ENCODE measurements around the gene UQCC2. TPM values are rescaled to one million over a fixed set of nuclear protein-coding genes. Genes with fewer than 3 reads are reported as not detected.

UQCC2 gene
- total and polyA plus RNA-seq, 2 of the 8 experiments (the other 6 are each of a cell fraction or from before 2014, with no cell fraction given), result 52.1 to 104 TPM

DNA sequence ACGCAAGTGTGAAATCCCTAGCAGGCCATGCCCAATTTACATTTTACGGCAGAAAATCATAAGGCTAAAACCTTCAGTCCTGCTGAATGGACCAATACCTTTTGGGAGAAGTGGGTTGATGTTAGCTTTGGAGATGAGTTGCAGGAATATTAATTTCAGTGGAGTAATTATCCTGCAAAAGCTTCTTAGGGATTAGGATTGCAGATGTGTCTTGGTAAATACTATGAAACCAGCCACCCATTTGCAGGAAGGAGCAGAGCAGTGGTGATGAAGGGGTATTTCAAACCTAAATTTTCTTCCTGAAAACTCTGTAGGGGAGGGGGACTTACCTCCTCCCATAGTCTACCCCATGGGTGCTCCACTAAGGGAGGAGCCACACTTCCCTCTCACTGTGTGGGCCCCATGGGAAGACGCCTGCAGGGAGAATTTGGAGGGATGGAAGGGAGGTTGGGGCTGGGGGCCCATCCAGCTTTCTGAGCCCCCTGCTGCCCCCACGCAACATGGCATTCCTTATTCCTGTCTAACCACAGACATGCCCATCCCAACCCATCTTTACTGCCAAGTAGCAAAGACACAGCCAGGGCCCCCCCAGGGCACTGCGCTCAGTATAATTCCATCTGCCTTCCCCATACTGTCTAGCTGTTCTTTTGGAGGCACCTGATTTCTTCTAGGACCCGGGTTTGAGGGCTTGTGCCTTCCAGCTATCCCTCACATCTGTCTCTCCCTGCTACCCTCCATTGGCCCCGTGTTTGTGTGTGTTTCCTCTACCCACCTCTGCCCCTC lies 14.6 kb upstream of the UQCC2 start:
- no peak overlapping the region for H3K56ac ChIP-seq (replicated peaks; ENCODE audit: insufficient read length, low read depth, low read length)
- no peaks in the 10 kb centered on the region; a peak in 1 of 4 replicates for H3K9me3 ChIP-seq (ENCODE audit: insufficient read depth in 2 of 2, low read depth in 1 of 2, low read length in 1 of 2)
- POLR2A ChIA-PET (ENCODE audit: partially characterized antibody), result interaction anchor here (0.6 to 1.3 kb wide), 2 partner anchors 15 to 112 kb away, joined by 4 to 8 read pairs; partner anchors contain the start of gene UQCC2
- H3K27ac ChIP-seq (ENCODE audit: low read depth, low read length), result no peak overlapping the region
- H2AK5ac ChIP-seq (ENCODE audit: low read depth, low read length), result no peak overlapping the region
- CTCF ChIA-PET (ENCODE audit: partially characterized antibody), result interaction anchor here (0.7 to 1.6 kb wide), 11 partner anchors 9 to 341 kb away, joined by 3 to 4 read pairs (median 3); partner anchors contain the start of gene IP6K3
- H4K8ac ChIP-seq (ENCODE audit: extremely low read depth, insufficient read depth, low read length), result no peak overlapping the region; the same call in 1 of the 2 replicates
- FAIRE-seq, result no peak
- no peak overlapping the region for H2AFZ ChIP-seq (ENCODE audit: low read length)
- 90% methylated on average over 7 of the region's 7 CpGs; no CpG with 5 or more reads in 1 of the 2 experiments for WGBS, 2 experiments (ENCODE audit: extremely low coverage in 1 of 2, insufficient coverage in 1 of 2, insufficient read length in 1 of 2, insufficient replicate concordance in 2 of 2, low coverage in 1 of 2, low lambda C conversion rate in 2 of 2, missing lambda C conversion rate in 1 of 2)
- H3K18ac ChIP-seq (ENCODE audit: extremely low read depth, low read length), result no peak overlapping the region; the same call in 1 of the 2 replicates
- H2BK12ac ChIP-seq (ENCODE audit: low read depth, low read length), result 0 out of 2 replicates have a peak overlapping the region, but pooled peaks have one; percentile 39
- H4K20me1 ChIP-seq (replicated peaks in 1 of 2; ENCODE audit: control insufficient read depth in 1 of 2, insufficient read depth in 2 of 2, low read length in 2 of 2), result no peaks in the 10 kb centered on the region
- H2BK15ac ChIP-seq (ENCODE audit: low read length), result 0 out of 2 replicates have a peak overlapping the region, but pooled peaks have one; percentile 29
- no peak overlapping the region for H3K14ac ChIP-seq (ENCODE audit: insufficient read length)
- H2BK5ac ChIP-seq (ENCODE audit: low read depth, low read length), result no peak overlapping the region
- H3K36me3 ChIP-seq (ENCODE audit: control insufficient read depth in 2 of 4, insufficient read depth in 4 of 4, low read length in 3 of 4), result no peaks in the 10 kb centered on the region
- H3K23me2 ChIP-seq (ENCODE audit: low read depth, low read length), result no peaks in the 10 kb centered on the region
- H3K4ac ChIP-seq (replicated peaks; ENCODE audit: insufficient read length, low read depth, low read length), result no peak overlapping the region
- peaks cover 0 to 6% (median 0%) of the 10 kb centered on the region in 4 experiments; a peak in 3 of 7 replicates for H3K27me3 ChIP-seq (replicated peaks in 1 of 4; ENCODE audit: control insufficient read depth in 3 of 4, extremely low read depth in 1 of 4, insufficient read depth in 3 of 4, low read length in 3 of 4)
- no peaks in the 10 kb centered on the region for H3K79me2 ChIP-seq (ENCODE audit: control insufficient read depth in 1 of 2, insufficient read depth in 2 of 2, low read length in 2 of 2)
- H4K91ac ChIP-seq (replicated peaks; ENCODE audit: insufficient read length, low read length), result no peak overlapping the region
- DNase-seq (ENCODE audit: low read depth in 1 of 2, low spot score in 2 of 2), result no peak
- peaks cover 3 to 8% (median 4%) of the 10 kb centered on the region in 4 experiments; a peak in 6 of 7 replicates for H3K4me1 ChIP-seq (replicated peaks in 1 of 4; ENCODE audit: control insufficient read depth in 3 of 4, insufficient read depth in 4 of 4, low read length in 3 of 4)
- no peak overlapping the region for H2BK120ac ChIP-seq (replicated peaks; ENCODE audit: low read depth, low read length)
- H3K23ac ChIP-seq (ENCODE audit: insufficient read length), result no peak overlapping the region
- no peaks in the 10 kb centered on the region for H3K79me1 ChIP-seq (ENCODE audit: low read depth, low read length)
- H3K9ac ChIP-seq (replicated peaks in 1 of 4; ENCODE audit: extremely low read depth in 1 of 4, low read depth in 3 of 4, low read length in 3 of 4), result no peak overlapping the region
- H4K5ac ChIP-seq (ENCODE audit: insufficient read length, low read depth, low read length), result no peak overlapping the region
- H3K4me3 ChIP-seq (ENCODE audit: extremely low read depth in 1 of 4, insufficient read depth in 2 of 4, low read depth in 3 of 4, low read length in 4 of 4), result no peak overlapping the region
- no peak overlapping the region for H2BK20ac ChIP-seq (ENCODE audit: low read length)
- H3K4me2 ChIP-seq (ENCODE audit: insufficient read depth in 1 of 2, low read depth in 2 of 2, low read length in 2 of 2), result no peak overlapping the region
- TF ChIP-seq CREB1 (IDR thresholded peaks at IDR 0.05) (no peak), YY1 (IDR thresholded peaks at IDR 0.05; ENCODE audit: low read depth, low read length) (no peak), CHD1 (IDR thresholded peaks at IDR 0.05; ENCODE audit: low read depth, low read length) (no peak), TBP (IDR thresholded peaks at IDR 0.05; ENCODE audit: low read depth, low read length) (no peak), ASH2L (IDR thresholded peaks at IDR 0.05; ENCODE audit: low read length) (no peak), EGR1 (IDR thresholded peaks at IDR 0.05; ENCODE audit: borderline replicate concordance, low read depth, low read length) (no peak), KDM5A (IDR thresholded peaks at IDR 0.05; ENCODE audit: low read length) (no peak), CTBP2 (IDR thresholded peaks at IDR 0.05; ENCODE audit: borderline replicate concordance, insufficient read depth, insufficient read length, low read length) (no peak), TAF1 (IDR thresholded peaks at IDR 0.05; ENCODE audit: low read depth, low read length) (no peak), ATF2 (IDR thresholded peaks at IDR 0.05; ENCODE audit: low read length) (no peak), POLR2A (IDR thresholded peaks at IDR 0.05; ENCODE audit: control extremely low read depth in 1 of 2, low read depth in 2 of 2, low read length in 2 of 2) (no peak)
